Heart left ventricle (tissue), 13 donors: ENCODE data around the gene TCF7L2.

Experiments
- CTCF ChIP-seq, 12 donors: fragments of 200-600 bp; sonication (generic) in 4 of 12; IDR thresholded peaks; one replicate each; pipeline versions ENCODE4 v1.5.0 to v1.8.0; 2018 to 2022; ENCODE audit warnings: antibody characterized with exemption in 12 of 12, mild to moderate bottlenecking in 5 of 12
- POLR2A ChIP-seq, 2 donors: fragments of 450-650 bp; IDR thresholded peaks; one replicate each; pipeline ENCODE4 v1.6.1; 2017; ENCODE audit warnings: antibody characterized with exemption in 2 of 2, mild to moderate bottlenecking in 2 of 2, moderate library complexity in 2 of 2
- donor health status: ischemic (EF 13 %, LVEDD 7.1; RV severe dilation, severe dysfunction).
- donor health status: DM: no; HTN: yes; CAD: no.
- donor health status: DM: no; HTN: no; CAD: no.
- donor health status: ischemic (EF 25% LVEDD 6.9; RV normal size, moderate dysfunction).
- donor health status: ischemic (EF 25% LVEDD 5.7; RV mildly dilated, moderate dysfunction).
- donor health status: ischemic (EF 35%, LVEDD 5.7; RV mildly dilated, moderate dysfunction).
- donor health status: nonischemic (EF 11% LVEDD 7.7; RV severe dilation, severe dysfunction).
- donor health status: DM: yes; HTN: yes; CAD: no.
- donor health status: PGD.
- donor health status: ischemic (EF 29% LVEDD 5.4; RV normal size, mild dysfunction).
- donor health status: nonischemic (EF 23%, LVEDD 6.1; RV moderate dilation, normal function).

GRCh38 chr10:112983444-112984056, 33.5 kb downstream of the TCF7L2 start:
- no peak for TF ChIP-seq POLR2A (IDR thresholded peaks at IDR 0.05)
- TF ChIP-seq CTCF (IDR thresholded peaks at IDR 0.05): no peak
